VCaP (cell line): ENCODE data around the gene RGS13.

Source experiments
- H3K27ac ChIP-seq: fragments of 450-650 bp; 2 replicates; pipeline ENCODE4 v1.5.1; 2017
- CTCF ChIP-seq: fragments of 450-650 bp; conservative IDR thresholded peaks from 2 replicates; pipeline ENCODE4 v1.5.1; 2017; ENCODE audit warnings: mild to moderate bottlenecking, moderate library complexity

RGS13 gene

GRCh38 chr1:192635939-192636338 is at the start of gene RGS13:
Gene RGS13, plus strand, starts transcription at chr1:192636147. Its CDS starts 8,188 bp downstream, at chr1:192644335.
- H3K27ac ChIP-seq: no peak within 1 kb of the TSS
- no peak for TF ChIP-seq CTCF

GRCh38 chr1:192587386-192588266 is 48.3 kb upstream of the RGS13 start:
- TF ChIP-seq CTCF: no peak

GRCh38 chr1:192588546-192588945 is 47.4 kb upstream of the RGS13 start:
- no peak for TF ChIP-seq CTCF
- no peak overlapping the region for H3K27ac ChIP-seq

More at GRCh38 chr1:192587386-192588266, 48.3 kb upstream of the RGS13 start:
- no peak overlapping the region for H3K27ac ChIP-seq

- H3K27ac ChIP-seq: no peak overlapping the region
- no peak for TF ChIP-seq CTCF
Observed at GRCh38 chr1:192589813-192590212, 46.1 kb upstream of the RGS13 start.

GRCh38 chr1:192592517-192592916 is 43.4 kb upstream of the RGS13 start:
- no peak for TF ChIP-seq CTCF
- H3K27ac ChIP-seq: no peak overlapping the region

- H3K27ac ChIP-seq: no peak overlapping the region
- no peak for TF ChIP-seq CTCF
Observed at GRCh38 chr1:192592981-192593708, 42.8 kb upstream of the RGS13 start.

- TF ChIP-seq CTCF: no peak
- no peak overlapping the region for H3K27ac ChIP-seq
Observed at GRCh38 chr1:192595299-192595698, 40.6 kb upstream of the RGS13 start.
